Fibroblast of skin of abdomen (primary cell): ENCODE results near the gene RNF135.
"Not testable (repeated sequence)": the region's sequence is repeated elsewhere in the genome, so short reads cannot be mapped to it uniquely, and the experiment has no call there.

Experiments used
- DNase-seq: peaks from one replicate; pipeline ENCODE4 v3.0.0-alpha.2; 2013

The RNF135 gene

GRCh38 chr17:31004160-31004559, 33.3 kb downstream of the RNF135 start:
- DNase-seq = no peak

- no peak for DNase-seq
Observed at GRCh38 chr17:31007695-31008373, 37.0 kb downstream of the RNF135 start.

DNA sequence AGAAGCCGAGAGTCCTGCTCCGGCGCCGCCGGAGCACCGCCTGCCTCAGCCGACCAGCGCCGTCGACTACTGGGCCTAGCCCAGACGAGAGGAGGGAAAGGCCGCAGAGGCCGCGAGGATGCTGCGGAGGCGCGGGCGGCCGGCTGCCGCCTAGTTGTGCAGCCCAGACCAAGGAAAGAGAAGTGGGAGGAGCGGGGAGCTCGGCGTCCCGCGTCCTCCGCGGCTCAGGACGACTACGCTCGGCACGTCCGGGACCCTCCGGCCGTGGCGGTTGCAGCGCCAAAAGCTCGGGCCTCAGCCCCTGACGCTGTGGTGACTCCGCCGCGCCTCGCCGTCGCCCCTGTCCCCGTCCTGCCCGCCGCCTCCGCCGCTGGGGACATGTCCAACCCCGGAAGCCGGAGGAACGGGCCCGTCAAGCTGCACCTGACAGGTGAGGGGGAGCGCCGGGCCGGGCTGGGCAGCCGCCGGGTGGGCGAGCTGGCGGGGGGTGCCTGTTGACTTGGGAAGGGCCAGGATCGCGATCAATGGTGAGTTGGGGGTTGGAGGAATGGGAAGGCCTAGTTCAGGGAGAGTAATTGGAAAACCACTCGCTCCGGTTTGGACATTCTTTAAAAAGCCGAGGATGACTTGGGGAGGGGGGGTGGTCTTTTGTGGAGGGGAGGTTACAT, 37.7 kb downstream of the RNF135 start:
- DNase-seq = peak; percentile 53

- DNase-seq = not testable (repeated sequence)
Observed at GRCh38 chr17:31009042-31009702, 38.3 kb downstream of the RNF135 start.

- DNase-seq = not testable (repeated sequence)
Observed at GRCh38 chr17:31010014-31010413, 39.2 kb downstream of the RNF135 start.

DNA sequence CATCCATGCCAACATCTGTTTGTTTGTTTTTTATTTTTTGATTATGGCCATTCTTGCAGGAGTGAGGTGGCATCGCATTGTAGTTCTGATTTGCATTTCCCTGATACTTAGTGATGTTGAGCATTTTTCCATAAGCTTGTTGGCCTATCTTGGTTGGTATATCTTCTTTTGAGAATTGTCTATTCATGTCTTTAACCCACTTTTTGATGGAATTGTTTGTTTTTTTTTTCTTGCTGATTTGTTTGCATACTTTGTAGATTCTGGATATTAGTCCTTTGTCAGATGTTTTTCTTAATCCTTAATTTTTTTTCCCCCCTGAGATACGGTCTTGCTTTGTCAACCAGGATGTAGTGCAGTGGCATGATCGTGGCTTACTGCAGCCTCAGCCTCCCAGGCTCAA, 43.0 kb downstream of the RNF135 start:
- DNase-seq = no peak

DNA sequence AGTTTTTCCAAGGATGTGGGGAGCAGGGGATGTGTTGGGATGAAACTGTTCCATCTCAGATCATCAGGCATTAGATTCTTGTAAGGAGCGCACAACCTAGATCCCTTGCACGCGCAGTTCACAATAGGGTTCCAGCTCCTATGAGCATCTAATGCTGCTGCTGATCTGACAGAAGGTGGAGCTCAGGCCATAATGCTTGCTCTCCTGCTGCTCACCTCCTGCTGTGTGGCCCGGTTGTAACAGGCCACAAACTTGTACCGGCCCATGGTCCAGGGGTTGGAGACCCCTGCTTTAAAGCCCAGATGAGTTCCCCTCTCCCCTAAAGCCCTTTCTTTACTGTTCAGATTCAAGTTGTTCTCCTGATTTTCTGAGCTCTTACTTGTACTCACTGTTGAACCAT, 44.8 kb downstream of the RNF135 start:
- no peak for DNase-seq

- no peak for DNase-seq
Observed at GRCh38 chr17:31019004-31019403, 48.2 kb downstream of the RNF135 start.

- DNase-seq = not testable (repeated sequence)
Observed at GRCh38 chr17:31023171-31023570, 52.3 kb downstream of the RNF135 start.

DNA sequence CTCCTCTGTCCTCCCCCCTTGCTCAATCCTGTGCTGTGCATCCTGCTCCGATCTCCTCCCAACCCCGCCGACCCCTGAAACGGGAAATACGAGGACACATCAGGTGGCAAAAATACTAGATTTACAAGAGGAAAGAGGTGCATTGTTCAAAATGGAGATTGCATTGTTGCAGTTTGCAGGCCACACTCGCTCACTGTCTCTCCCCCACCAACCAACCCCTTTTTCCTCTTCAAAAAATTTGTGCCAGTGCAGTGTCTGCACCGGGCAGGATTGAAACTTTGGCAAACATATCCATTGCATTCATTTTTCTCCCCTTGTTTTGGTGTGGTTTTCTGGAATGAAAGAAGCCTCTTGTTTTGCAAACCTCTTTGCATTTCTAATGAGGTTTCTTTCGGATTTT, 61.0 kb downstream of the RNF135 start:
- no peak for DNase-seq

- DNase-seq = not testable (repeated sequence)
Observed at GRCh38 chr17:31035611-31036010, 64.8 kb downstream of the RNF135 start.

- DNase-seq = not testable (repeated sequence)
Observed at GRCh38 chr17:31040837-31041236, 70.0 kb downstream of the RNF135 start.

- DNase-seq = not testable (repeated sequence)
Observed at GRCh38 chr17:31042378-31042777, 71.5 kb downstream of the RNF135 start.

GRCh38 chr17:31046856-31047425, 76.1 kb downstream of the RNF135 start:
- not testable (repeated sequence) for DNase-seq

DNA sequence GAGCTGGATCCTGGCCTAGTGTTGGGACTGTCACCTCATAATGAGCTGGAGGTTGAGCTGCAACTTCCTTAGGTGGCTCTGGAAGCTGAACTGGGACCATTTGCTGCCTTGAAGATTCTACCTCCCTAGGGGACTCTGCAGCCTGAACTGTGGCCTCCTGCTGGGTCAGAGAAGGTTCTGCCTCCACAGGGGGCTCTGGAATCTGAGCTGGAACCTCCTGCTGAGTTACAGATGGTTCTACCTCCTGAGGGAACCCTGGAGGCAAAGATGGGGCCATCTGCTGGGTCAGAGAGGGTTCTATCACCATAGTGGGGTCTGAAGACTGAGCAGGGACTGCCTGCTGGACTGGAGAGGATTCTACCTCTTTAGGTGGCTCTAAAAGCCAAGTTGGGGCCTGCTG, 77.3 kb downstream of the RNF135 start:
- DNase-seq = no peak

DNA sequence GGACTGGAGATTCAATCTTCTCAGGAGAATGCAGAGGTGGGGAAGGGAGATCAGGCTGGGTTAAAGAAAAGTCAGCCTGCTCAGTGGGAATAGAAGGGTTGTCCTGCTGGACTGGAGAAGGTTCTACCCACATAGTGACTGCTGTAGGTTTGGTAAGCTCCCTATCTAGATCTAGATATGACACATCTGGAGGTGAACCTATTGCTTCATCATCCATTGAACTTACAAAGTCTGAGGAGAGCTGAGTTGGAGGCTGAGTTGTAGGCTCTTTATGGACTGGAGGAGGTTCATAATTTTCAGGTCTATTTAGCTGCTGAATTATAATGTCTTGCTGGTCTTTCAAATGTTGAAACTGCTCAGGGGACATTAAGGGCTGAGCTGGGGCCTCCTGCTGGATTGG, 77.9 kb downstream of the RNF135 start:
- DNase-seq = no peak
